Activated T-cell treated with anti-CD3 and anti-CD28 coated beads, Interleukin-2, amount 50 U/mL, for 24 hours (primary cell): Measurements from ENCODE around the gene ABI3BP.
"Not testable (repeated sequence)": the region's sequence is repeated elsewhere in the genome, so short reads cannot be mapped to it uniquely, and the experiment has no call there.

Experiments used
- DNase-seq: peaks from one replicate; pipeline ENCODE4 v3.0.0-alpha.2; 2020
- H3K27ac Mint-ChIP-seq: 2 replicates; pipeline ENCODE4 v1.8.0; 2020; ENCODE audit warnings: mild to moderate bottlenecking, mixed read lengths
- H3K27me3 Mint-ChIP-seq: 2 replicates; pipeline ENCODE4 v1.8.0; 2020; ENCODE audit warnings: mixed read lengths
- H3K36me3 Mint-ChIP-seq: 2 replicates; pipeline ENCODE4 v1.8.0; 2020; ENCODE audit warnings: low read depth, mixed read lengths
- H3K4me1 Mint-ChIP-seq: 2 replicates; pipeline ENCODE4 v1.8.0; 2020; ENCODE audit warnings: low read depth, mixed read lengths
- H3K4me3 Mint-ChIP-seq: 2 replicates; pipeline ENCODE4 v1.8.0; 2020; ENCODE audit warnings: mild to moderate bottlenecking, moderate library complexity, mixed read lengths
- H3K9me3 Mint-ChIP-seq: 2 replicates; pipeline ENCODE4 v1.8.0; 2020; ENCODE audit warnings: mixed read lengths

ABI3BP gene

GRCh38 chr3:100970477-100970990 lies 22.7 kb downstream of the ABI3BP start:
- H3K4me1 Mint-ChIP-seq = no peaks in the 10 kb centered on the region
- H3K9me3 Mint-ChIP-seq = no peaks in the 10 kb centered on the region
- no peaks in the 10 kb centered on the region for H3K36me3 Mint-ChIP-seq
- DNase-seq = no peak
- peaks cover 14% of the 10 kb centered on the region for H3K27me3 Mint-ChIP-seq
- H3K4me3 Mint-ChIP-seq = no peak overlapping the region
- H3K27ac Mint-ChIP-seq = no peak overlapping the region

DNA sequence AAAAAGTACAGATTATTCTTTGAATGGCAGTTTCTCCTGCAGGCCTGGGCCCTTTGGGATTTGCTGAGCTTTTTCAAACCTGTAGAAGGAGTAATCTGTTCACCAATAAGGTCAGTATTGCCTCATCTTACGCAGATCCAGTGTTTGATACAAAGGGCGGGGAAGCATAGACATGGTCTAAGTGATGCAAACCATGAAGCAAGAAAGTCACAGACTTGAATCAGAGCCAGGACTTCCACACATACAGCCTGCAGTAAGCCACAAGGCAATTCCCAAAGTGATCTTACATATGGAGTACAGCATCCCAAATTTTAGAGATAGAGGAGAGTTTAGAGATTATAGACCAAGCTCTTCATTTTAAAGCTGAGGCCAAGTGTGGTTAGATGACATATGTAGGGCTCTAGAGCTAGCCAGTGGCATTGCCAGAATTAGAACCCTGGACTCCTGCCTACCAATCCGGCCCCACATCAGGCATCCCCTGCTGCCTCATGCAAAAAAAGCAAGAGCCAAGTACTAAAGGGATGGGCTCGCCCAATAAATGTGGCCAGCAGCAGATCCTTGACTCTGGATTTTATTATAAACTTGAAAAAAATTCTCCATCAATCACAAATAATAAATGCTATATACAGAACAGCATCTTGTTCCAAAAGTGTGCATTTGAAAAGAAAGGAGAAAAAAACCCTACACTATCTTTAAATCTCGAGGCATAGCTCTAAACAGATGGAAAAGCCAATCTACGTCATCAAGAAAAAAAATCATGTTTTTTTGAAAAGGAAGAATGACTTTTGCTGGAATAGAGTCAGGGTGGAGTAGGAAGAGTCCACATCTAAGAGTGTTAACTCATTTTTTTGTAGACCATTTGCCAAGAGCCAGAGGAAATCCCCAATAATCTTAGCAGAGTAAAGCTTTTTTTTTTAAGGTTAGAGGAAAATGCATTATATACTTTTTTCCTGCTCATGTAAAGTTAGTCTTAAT lies 24.0 kb downstream of the ABI3BP start:
- Mint-ChIP-seq H3K27ac (no peak overlapping the region), H3K4me3 (no peak overlapping the region), H3K36me3 (no peaks in the 10 kb centered on the region), H3K4me1 (no peaks in the 10 kb centered on the region), H3K27me3 (peaks cover 14% of the 10 kb centered on the region), H3K9me3 (no peaks in the 10 kb centered on the region)
- no peak for DNase-seq

GRCh38 chr3:100966807-100967206 lies 26.4 kb downstream of the ABI3BP start:
- H3K4me3 Mint-ChIP-seq = no peak overlapping the region
- H3K27ac Mint-ChIP-seq = no peak overlapping the region
- H3K4me1 Mint-ChIP-seq = no peaks in the 10 kb centered on the region
- no peak for DNase-seq
- H3K9me3 Mint-ChIP-seq = no peaks in the 10 kb centered on the region
- peaks cover 8% of the 10 kb centered on the region for H3K27me3 Mint-ChIP-seq
- no peaks in the 10 kb centered on the region for H3K36me3 Mint-ChIP-seq

- Mint-ChIP-seq H3K9me3 (no peaks in the 10 kb centered on the region), H3K27ac (no peak overlapping the region), H3K36me3 (no peaks in the 10 kb centered on the region), H3K4me3 (no peak overlapping the region), H3K27me3 (peaks cover 2% of the 10 kb centered on the region), H3K4me1 (no peaks in the 10 kb centered on the region)
- no peak for DNase-seq
Observed at GRCh38 chr3:100966049-100966491, 27.2 kb downstream of the ABI3BP start.

GRCh38 chr3:100963041-100963440 lies 30.2 kb downstream of the ABI3BP start:
- peaks cover 13% of the 10 kb centered on the region for H3K9me3 Mint-ChIP-seq
- H3K27ac Mint-ChIP-seq = no peak overlapping the region
- no peaks in the 10 kb centered on the region for H3K36me3 Mint-ChIP-seq
- H3K4me3 Mint-ChIP-seq = no peak overlapping the region
- DNase-seq = no peak
- H3K27me3 Mint-ChIP-seq = no peaks in the 10 kb centered on the region
- no peaks in the 10 kb centered on the region for H3K4me1 Mint-ChIP-seq

DNA sequence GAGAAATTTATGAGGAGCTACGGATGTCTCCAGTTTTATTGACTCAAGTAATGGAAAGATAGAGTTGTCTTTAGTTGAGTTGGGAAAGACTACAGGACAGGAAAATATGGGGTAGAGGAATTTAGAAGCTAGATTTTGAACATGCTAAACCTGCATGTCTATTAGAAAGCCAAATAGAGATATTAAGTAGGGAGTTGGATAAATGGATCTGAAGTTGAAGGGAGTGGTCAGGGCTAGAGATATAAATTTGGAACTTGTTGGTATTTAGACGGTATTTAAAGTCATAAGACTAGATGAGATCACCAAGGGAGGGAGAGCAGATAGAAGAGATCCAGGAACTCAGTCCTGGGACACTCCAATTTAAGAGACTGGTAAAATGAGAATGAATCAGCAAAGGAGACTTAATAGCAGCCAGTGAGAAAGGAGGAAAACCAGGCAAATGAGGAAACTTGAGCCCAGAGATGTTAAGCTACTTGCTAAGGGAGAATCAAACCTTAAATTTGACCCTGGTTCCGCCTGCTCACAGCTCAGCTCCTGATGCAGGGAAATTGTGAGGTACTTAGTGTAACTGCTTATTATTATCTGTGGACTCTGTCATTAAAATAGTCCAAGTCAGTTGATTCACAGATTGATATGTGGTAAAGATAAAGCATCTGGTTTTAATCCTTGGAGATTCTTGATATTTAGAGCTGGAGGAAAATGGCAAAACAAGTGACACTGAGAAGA lies 35.8 kb downstream of the ABI3BP start:
- Mint-ChIP-seq H3K4me3 (no peak overlapping the region), H3K4me1 (no peaks in the 10 kb centered on the region), H3K9me3 (peaks cover 13% of the 10 kb centered on the region), H3K27ac (no peak overlapping the region), H3K36me3 (no peaks in the 10 kb centered on the region), H3K27me3 (peaks cover 5% of the 10 kb centered on the region)
- DNase-seq = no peak

DNA sequence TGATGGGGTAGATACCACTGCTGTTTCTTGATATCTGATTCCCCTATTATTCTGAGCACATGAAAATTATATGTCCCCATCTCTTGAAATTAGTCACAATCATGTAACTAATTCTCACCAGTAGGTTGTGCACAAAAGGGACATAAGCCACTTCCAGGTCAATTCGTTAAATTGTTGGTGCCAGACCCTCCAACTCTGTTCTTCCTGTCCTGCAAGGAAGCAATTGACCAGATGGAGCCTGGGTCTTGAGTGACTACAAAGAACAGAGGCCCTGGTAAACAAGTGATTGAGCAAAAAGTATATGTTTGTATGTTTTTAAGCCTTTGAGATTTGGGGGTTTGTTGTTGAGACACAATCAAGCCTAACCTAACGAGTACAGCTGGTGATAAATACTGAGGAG lies 36.9 kb downstream of the ABI3BP start:
- Mint-ChIP-seq H3K27me3 (peaks cover 6% of the 10 kb centered on the region), H3K27ac (no peak overlapping the region), H3K4me1 (no peaks in the 10 kb centered on the region), H3K36me3 (no peaks in the 10 kb centered on the region), H3K4me3 (no peak overlapping the region), H3K9me3 (peaks cover 13% of the 10 kb centered on the region)
- no peak for DNase-seq

DNA sequence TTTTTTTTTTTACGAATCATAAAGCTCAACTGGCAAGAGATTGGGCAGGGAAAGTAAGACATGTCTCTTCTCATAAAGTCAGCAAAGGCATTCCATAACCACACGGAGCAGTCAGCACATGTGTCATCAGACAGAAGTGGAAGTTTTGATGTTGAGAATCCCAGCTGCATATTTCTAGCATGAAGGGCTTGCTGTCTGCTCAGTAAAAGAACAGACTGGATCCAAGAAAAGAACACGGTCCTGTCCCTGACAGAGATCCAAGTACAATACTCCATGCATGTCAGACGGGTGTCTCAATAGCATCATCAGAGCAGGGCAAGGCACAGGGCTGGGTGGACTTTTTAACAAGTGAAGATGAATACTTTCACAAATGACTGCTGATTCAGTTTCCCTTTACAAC lies 38.2 kb downstream of the ABI3BP start:
- Mint-ChIP-seq H3K9me3 (peaks cover 9% of the 10 kb centered on the region), H3K4me1 (no peaks in the 10 kb centered on the region), H3K27me3 (peaks cover 12% of the 10 kb centered on the region), H3K4me3 (no peak overlapping the region), H3K36me3 (no peaks in the 10 kb centered on the region), H3K27ac (no peak overlapping the region)
- no peak for DNase-seq

- Mint-ChIP-seq H3K36me3 (no peaks in the 10 kb centered on the region), H3K4me1 (no peaks in the 10 kb centered on the region), H3K27me3 (peaks cover 12% of the 10 kb centered on the region), H3K4me3 (no peak overlapping the region), H3K9me3 (peaks cover 4% of the 10 kb centered on the region), H3K27ac (no peak overlapping the region)
- no peak for DNase-seq
Observed at GRCh38 chr3:100954199-100954935, 38.9 kb downstream of the ABI3BP start.

DNA sequence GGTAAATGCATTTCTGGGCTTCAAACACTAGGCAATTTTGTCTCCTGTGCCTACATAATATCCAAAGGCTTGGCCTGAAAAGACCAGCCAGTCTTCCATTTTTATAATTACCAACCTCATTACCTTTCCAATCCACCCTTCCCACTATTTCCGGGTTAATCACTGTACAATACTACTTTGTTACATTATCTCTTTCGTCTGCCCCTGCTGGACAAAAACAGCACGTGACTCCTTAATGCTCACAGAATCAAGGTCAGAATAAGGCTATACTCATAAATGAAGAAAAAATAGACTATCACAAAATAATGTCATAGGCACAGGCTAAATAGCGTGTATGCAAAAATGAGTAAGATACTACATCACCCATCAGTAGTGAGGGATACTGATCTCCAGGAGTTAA lies 40.1 kb downstream of the ABI3BP start:
- Mint-ChIP-seq H3K27me3 (peaks cover 12% of the 10 kb centered on the region), H3K4me3 (no peak overlapping the region), H3K27ac (no peak overlapping the region), H3K4me1 (no peaks in the 10 kb centered on the region), H3K36me3 (no peaks in the 10 kb centered on the region), H3K9me3 (no peaks in the 10 kb centered on the region)
- no peak for DNase-seq

DNA sequence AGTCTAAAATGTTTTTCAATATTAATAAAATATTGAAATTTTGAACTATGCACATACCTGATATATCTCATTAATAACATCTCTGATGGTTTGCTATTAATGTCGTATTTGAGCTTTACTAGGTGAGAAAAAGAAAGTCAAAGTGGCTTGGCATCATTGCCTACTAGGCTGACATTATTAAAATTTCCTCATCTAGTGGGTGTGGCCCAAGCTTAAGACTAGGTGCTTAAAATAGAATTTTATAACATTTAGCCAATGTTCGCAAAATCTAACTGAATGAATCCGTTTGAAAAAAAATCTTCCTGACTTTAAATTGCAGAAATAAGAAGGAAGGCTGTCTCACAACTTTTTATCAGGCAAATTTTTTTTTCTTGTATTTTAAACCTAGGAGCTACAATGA lies 46.1 kb downstream of the ABI3BP start:
- no peak overlapping the region for H3K27ac Mint-ChIP-seq
- H3K27me3 Mint-ChIP-seq = peaks cover 15% of the 10 kb centered on the region
- no peaks in the 10 kb centered on the region for H3K9me3 Mint-ChIP-seq
- H3K36me3 Mint-ChIP-seq = no peaks in the 10 kb centered on the region
- no peaks in the 10 kb centered on the region for H3K4me1 Mint-ChIP-seq
- no peak overlapping the region for H3K4me3 Mint-ChIP-seq
- DNase-seq = no peak

DNA sequence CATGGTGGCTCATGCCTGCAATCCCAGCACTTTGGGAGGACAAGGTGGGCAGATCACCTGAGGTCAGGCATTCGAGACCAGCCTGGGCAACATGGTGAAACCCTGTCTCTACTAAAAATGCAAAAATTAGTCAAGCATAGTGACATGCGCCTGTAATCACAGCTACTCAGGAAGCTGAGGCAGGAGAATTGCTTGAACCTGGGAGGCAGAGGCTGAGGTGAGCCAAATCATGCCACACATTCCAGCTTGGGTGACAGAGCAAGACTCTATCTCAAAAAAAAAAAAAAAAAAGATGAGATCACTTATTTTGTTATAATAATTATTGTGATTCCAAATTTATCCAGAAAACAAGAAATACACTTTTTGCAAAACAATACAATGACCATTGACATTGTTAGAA lies 47.1 kb downstream of the ABI3BP start:
- H3K27me3 Mint-ChIP-seq = peaks cover 15% of the 10 kb centered on the region
- H3K4me3 Mint-ChIP-seq, H3K9me3 Mint-ChIP-seq, H3K4me1 Mint-ChIP-seq, H3K27ac Mint-ChIP-seq, H3K36me3 Mint-ChIP-seq, DNase-seq: not testable (repeated sequence)

DNA sequence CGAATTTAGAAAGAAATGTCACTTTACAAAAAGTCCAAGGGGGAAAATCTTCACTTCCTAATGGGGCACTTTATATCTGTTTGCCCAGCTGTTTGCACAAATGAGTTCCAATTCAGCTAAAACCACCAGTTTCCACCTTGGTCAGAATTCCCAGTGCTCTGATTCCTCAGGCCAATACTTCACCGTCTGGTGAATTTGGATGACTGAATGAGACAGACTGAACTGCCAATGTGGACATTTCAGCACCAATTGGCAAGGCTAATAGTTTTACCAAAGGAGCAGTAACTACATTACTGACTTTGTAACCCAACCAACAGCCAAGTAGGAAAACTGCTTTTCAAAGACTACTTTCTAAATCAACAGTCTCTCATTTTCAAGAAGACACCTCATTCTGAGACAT lies 51.8 kb downstream of the ABI3BP start:
- Mint-ChIP-seq H3K27ac (no peak overlapping the region), H3K9me3 (no peaks in the 10 kb centered on the region), H3K36me3 (no peaks in the 10 kb centered on the region), H3K4me1 (no peaks in the 10 kb centered on the region), H3K27me3 (peaks cover 21% of the 10 kb centered on the region), H3K4me3 (no peak overlapping the region)
- no peak for DNase-seq

DNA sequence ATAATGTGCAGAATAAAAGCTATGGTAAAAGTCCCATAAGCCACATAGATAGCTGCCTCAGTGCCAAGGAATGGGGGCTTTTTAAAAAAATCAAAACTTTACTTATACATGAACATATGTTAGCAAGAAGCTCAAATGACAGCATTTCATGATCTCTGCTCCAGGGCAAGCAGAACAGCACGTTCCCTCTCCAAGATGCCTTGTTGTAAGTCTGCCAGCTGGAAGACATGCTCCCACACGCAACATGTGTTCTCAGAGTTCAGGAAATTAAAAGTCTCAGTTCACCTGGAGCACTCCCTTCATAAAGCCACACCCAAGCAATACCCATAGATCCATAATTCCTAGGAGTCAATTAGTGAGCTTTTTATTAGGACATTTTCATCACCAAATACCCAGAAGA lies 52.2 kb downstream of the ABI3BP start:
- Mint-ChIP-seq H3K36me3 (no peaks in the 10 kb centered on the region), H3K4me3 (no peak overlapping the region), H3K27me3 (peaks cover 21% of the 10 kb centered on the region), H3K4me1 (no peaks in the 10 kb centered on the region), H3K27ac (no peak overlapping the region), H3K9me3 (no peaks in the 10 kb centered on the region)
- no peak for DNase-seq
